GM18858 (cell line): ENCODE data around the gene CADPS2.

Experiments used
- ATAC-seq: cut with Tn5 transposase; IDR thresholded peaks from one replicate; pipeline ENCODE4 v1.9.1; 2021; ENCODE audit not compliant: unreplicated experiment

The CADPS2 gene

GRCh38 chr7:122618585-122619189, 267.6 kb downstream of the CADPS2 start:
- ATAC-seq = no peak

- no peak for ATAC-seq
Measured at GRCh38 chr7:122616951-122617350, 269.3 kb downstream of the CADPS2 start.

GRCh38 chr7:122605929-122606328, 280.3 kb downstream of the CADPS2 start:
- ATAC-seq = no peak

GRCh38 chr7:122604251-122604650, 282.0 kb downstream of the CADPS2 start:
- ATAC-seq = no peak

GRCh38 chr7:122602800-122603199, 283.5 kb downstream of the CADPS2 start:
- ATAC-seq = no peak

- ATAC-seq = no peak
Measured at GRCh38 chr7:122600630-122601029, 285.6 kb downstream of the CADPS2 start.

- no peak for ATAC-seq
Measured at GRCh38 chr7:122600042-122600441, 286.2 kb downstream of the CADPS2 start.

- ATAC-seq = no peak
Measured at GRCh38 chr7:122597277-122597676, 289.0 kb downstream of the CADPS2 start.

- ATAC-seq = no peak
Measured at GRCh38 chr7:122595885-122596284, 290.4 kb downstream of the CADPS2 start.

- no peak for ATAC-seq
Measured at GRCh38 chr7:122588621-122589020, 297.6 kb downstream of the CADPS2 start.

- ATAC-seq = no peak
Measured at GRCh38 chr7:122584676-122585251, 301.5 kb downstream of the CADPS2 start.

GRCh38 chr7:122578350-122578749, 307.9 kb downstream of the CADPS2 start:
- ATAC-seq = no peak

- no peak for ATAC-seq
Measured at GRCh38 chr7:122577449-122578003, 308.7 kb downstream of the CADPS2 start.

GRCh38 chr7:122572706-122573105, 313.6 kb downstream of the CADPS2 start:
- ATAC-seq = no peak

GRCh38 chr7:122561326-122561725, 324.9 kb downstream of the CADPS2 start:
- no peak for ATAC-seq

- ATAC-seq = no peak
Measured at GRCh38 chr7:122556873-122557542, 329.3 kb downstream of the CADPS2 start.

- ATAC-seq = no peak
Measured at GRCh38 chr7:122556219-122556618, 330.0 kb downstream of the CADPS2 start.

GRCh38 chr7:122553761-122554160, 332.5 kb downstream of the CADPS2 start:
- ATAC-seq = no peak

- ATAC-seq = no peak
Measured at GRCh38 chr7:122552769-122553168, 333.5 kb downstream of the CADPS2 start.

- no peak for ATAC-seq
Measured at GRCh38 chr7:122550545-122550944, 335.7 kb downstream of the CADPS2 start.

GRCh38 chr7:122549578-122549977, 336.7 kb downstream of the CADPS2 start:
- ATAC-seq = no peak

GRCh38 chr7:122546496-122546895, 339.8 kb downstream of the CADPS2 start:
- no peak for ATAC-seq
